Measurements from ENCODE around the gene GALNT17.

GALNT17 gene

DNA sequence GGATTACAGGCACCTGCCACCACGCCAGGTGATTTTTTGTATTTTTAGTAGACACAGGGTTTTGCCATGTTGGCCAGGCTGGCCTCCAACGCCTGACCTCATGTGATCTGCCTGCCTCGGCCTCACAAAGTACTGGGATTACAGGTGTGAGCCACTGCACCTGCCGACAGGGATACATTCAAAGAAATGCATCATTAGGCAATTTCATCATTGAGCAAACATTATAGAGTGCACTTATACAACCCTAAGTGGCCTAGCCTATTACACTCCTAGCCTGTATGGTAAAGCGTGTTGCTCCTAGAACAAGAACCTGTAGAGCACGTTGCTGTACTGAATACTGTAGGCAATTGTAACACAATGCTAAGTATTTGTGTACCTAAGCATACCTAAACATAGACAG, 350.3 kb downstream of the GALNT17 start:
- TF ChIP-seq, protein P1, sequence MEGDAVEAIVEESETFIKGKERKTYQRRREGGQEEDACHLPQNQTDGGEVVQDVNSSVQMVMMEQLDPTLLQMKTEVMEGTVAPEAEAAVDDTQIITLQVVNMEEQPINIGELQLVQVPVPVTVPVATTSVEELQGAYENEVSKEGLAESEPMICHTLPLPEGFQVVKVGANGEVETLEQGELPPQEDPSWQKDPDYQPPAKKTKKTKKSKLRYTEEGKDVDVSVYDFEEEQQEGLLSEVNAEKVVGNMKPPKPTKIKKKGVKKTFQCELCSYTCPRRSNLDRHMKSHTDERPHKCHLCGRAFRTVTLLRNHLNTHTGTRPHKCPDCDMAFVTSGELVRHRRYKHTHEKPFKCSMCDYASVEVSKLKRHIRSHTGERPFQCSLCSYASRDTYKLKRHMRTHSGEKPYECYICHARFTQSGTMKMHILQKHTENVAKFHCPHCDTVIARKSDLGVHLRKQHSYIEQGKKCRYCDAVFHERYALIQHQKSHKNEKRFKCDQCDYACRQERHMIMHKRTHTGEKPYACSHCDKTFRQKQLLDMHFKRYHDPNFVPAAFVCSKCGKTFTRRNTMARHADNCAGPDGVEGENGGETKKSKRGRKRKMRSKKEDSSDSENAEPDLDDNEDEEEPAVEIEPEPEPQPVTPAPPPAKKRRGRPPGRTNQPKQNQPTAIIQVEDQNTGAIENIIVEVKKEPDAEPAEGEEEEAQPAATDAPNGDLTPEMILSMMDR (conservative IDR thresholded peaks at IDR 0.05): no peak
- no peak overlapping the region for H3K27ac ChIP-seq

DNA sequence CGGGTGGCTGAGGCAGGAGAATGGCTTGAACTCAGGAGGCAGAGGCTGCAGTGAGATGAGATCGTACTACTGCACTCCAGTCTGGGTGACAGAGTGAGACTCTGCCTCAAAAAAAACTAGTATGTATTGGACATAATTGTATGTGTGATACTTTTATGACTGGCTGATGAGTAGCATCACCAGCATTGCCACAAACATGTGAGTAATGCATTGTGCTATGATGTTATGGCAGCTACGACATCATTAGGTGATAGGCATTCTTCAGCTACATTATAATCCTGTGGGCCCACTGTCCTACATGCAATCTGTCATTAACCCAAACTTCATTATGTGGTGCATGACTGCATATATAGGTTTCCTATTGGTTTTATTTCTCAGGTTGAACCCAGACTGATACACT, 352.4 kb downstream of the GALNT17 start:
- TF ChIP-seq, protein P1 (conservative IDR thresholded peaks at IDR 0.05): no peak
- H3K27ac ChIP-seq: no peak overlapping the region

DNA sequence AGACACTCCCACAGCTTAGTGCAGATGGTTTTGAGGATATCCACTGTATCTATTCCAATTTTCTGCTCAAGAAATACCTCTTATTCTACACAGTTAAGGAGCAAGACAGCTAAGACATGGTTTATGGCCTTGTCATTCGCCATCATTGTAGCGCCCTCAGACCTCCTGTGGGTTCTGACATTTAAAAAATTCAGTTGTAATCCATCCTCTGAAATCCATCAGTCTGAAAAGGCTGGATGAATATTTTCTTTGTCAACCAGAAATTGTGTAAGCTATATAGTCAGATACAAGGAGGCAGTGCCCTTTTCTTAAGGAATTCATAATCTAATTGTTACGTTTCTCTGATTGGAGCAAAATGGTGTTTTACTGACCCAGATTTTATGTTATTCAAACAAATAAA, 353.6 kb downstream of the GALNT17 start:
- no peak overlapping the region for H3K27ac ChIP-seq
- TF ChIP-seq, protein P1 (conservative IDR thresholded peaks at IDR 0.05): no peak

DNA sequence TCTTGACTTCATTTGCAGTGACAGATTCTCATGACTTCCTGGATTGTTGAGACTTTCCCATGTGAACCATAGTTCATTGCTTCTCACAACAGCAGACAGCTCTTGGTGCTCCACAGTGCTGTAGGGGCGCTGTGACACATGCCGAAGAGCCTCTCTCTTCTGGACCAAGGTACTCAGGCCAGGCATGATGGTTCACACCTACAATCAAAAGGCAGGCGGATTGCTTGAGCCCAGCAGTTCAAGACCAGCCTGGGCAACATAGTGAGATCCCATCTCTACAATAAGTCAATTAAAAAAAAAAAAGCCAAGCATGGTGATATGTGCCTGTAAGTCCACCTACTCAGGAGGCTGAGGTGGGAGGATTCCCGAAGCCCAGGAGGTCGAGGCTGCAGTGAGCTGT, 354.5 kb downstream of the GALNT17 start:
- TF ChIP-seq, protein P1 (conservative IDR thresholded peaks at IDR 0.05): no peak
- no peak overlapping the region for H3K27ac ChIP-seq

DNA sequence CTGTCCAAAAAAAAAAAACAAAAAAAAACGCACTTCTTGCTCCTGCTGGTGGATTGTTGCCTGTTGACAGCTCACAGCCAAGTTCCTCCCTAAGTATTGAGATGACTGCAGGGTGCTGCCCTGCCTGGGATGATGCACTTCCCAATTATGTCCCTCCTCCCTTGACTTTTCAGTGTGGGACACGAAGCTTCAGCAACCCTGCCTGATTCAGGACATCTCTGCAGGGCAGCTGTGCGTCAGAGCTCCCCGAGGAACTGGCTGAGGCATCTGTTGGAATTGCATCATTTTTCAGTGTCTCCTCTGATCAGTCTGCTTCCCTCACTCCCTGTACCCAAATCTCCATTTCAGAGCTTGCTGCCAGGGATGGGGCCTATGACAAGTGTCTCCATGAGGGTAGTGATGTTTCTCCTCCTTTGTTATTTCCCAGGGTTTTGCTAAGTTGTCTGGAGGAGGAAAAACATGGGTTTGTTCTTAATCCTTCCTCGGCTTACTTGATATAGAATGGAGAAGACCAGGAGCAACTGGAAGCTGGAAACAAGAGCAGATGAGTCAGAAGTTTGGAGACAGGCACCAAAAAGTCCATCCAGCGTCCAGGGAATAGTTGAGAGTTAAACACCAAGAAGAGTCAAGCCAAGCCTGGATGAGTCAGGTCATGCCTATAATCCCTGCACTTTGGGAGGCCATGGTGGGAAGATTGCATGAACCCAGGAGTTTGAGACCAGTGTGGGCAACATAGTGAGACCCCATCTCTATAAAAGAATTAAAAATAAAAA, 355.1 kb downstream of the GALNT17 start:
- no peak overlapping the region for H3K27ac ChIP-seq
- TF ChIP-seq, protein P1 (conservative IDR thresholded peaks at IDR 0.05): no peak

DNA sequence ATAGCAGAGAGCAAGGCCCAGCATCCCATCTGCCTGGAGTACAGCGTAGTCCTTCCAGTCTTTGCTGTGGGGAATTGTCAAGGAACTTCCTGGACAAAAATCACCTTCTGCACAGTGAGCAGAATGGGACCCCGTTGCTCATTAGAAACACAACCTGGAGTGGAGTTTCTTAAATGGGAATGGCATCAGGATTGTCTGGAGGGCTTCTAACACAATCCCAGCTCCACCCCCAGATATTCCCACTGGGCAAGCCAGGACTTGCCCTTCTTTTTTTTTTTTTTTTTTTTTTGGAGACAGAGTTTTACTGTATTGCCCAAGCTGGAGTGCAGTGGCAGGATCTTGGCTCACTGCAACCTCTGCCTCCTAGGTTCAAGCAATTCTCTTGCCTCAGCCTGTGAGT, 356.4 kb downstream of the GALNT17 start:
- TF ChIP-seq, protein P1 (conservative IDR thresholded peaks at IDR 0.05): no peak

DNA sequence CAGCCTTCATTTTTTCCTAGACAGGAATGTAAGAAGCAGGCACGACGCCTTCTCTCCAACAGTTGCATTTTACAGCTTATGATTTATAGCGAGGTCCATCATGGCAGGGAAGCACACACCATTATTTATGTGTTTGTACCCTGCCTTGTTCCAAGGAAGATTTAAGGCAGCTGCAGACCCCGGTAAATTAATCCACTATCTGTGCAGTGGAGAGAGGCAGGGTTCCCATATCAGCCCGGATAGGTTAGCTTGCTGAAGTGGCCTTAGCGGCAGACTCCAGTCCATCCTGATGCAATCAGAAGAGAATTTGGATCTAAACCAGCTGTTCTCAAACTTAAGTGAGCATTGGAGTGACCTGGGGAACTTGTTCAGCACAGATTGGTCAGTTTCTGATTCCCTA, 359.4 kb downstream of the GALNT17 start:
- TF ChIP-seq, protein P1 (conservative IDR thresholded peaks at IDR 0.05): no peak
- H3K27ac ChIP-seq: no peak overlapping the region

More for the DNA sequence above, 356.4 kb downstream of the GALNT17 start:
- H3K27ac ChIP-seq: no peak overlapping the region
